Body of pancreas (tissue), 4 donors: ENCODE results near the gene YIF1B. TPM values are rescaled to one million over a fixed set of nuclear protein-coding genes. Genes with fewer than 3 reads are reported as not detected.
"Not testable (repeated sequence)": the region's sequence is repeated elsewhere in the genome, so short reads cannot be mapped to it uniquely, and the experiment has no call there.

Experiments used
- ATAC-seq: fragments of 150-250 bp; one replicate; pipeline ENCODE4 v1.9.1; 2016
- DNase-seq, 4 donors: peaks; one replicate each; pipeline ENCODE4 v3.0.0-alpha.2; 2019
- H3K27ac ChIP-seq, 4 donors: fragments of 200-600 bp; sonication (generic); 1 replicate in 3 of 4; 2 replicates in 1 of 4; pipeline versions ENCODE4 v1.5.1 to v1.6.1; 2016 to 2019; ENCODE audit warnings: mild to moderate bottlenecking in 1 of 4, mixed read lengths in 1 of 4, moderate library complexity in 1 of 4
- H3K27me3 ChIP-seq, 2 donors: fragments of 200-600 bp; sonication (generic); one replicate each; pipeline ENCODE4 v1.6.0; 2016; ENCODE audit warnings: mild to moderate bottlenecking in 1 of 2
- H3K36me3 ChIP-seq, 2 donors: fragments of 200-600 bp; sonication (generic); replicated peaks in 1 of 2; 2 replicates each; pipeline ENCODE4 v1.5.1; 2016; ENCODE audit warnings: low read depth in 2 of 2; ENCODE audit not compliant: insufficient read depth in 1 of 2
- H3K4me1 ChIP-seq: fragments of 200-600 bp; sonication (generic); one replicate; pipeline ENCODE4 v1.6.0; 2016
- H3K4me3 ChIP-seq, 2 donors: fragments of 200-600 bp; sonication (generic); 1 replicate in 1 of 2; 2 replicates in 1 of 2; pipeline ENCODE4 v1.5.1; 2016 to 2019
- H3K9me3 ChIP-seq, 3 donors: fragments of 200-600 bp; sonication (generic); 1 replicate in 2 of 3; 2 replicates in 1 of 3; pipeline ENCODE4 v1.5.1; 2016
- CTCF ChIP-seq, 7 experiments: fragments of 450-650 bp in 4 of 7; fragments of 200-600 bp in 3 of 7; sonication (generic) in 3 of 7; IDR thresholded peaks; one replicate each; pipeline ENCODE4 v1.5.1; 2016 to 2019; ENCODE audit warnings: antibody characterized with exemption in 7 of 7
- POLR2A ChIP-seq, 3 donors: fragments of 450-650 bp; IDR thresholded peaks; one replicate each; pipeline ENCODE4 v1.6.1; 2016; ENCODE audit warnings: antibody characterized with exemption in 3 of 3, mild to moderate bottlenecking in 2 of 3
- WGBS, 2 donors: methylation state at CpG; one replicate each; pipeline ENCODE4 v1.1.5; 2017; 5-methylcytosine and 5-hydroxymethylcytosine counted together
- intact Hi-C: fragments of 100-400 bp; cut with DNase I; formaldehyde crosslinking; loops from one replicate; pipeline ENCODE4 v1.15.1; 2023
- total RNA-seq, 2 donors: library from RNA; depleted of rRNA; stranded (reverse); fragments of >200 nt; gene quantifications; one replicate each; pipeline ENCODE4 v1.1.0, GENCODE V29; 2016

Gene YIF1B
- 10 to 100 TPM in 1 of 2 donors, 1 to 10 TPM in 1; 8.2 to 22.3 TPM for total RNA-seq

DNA sequence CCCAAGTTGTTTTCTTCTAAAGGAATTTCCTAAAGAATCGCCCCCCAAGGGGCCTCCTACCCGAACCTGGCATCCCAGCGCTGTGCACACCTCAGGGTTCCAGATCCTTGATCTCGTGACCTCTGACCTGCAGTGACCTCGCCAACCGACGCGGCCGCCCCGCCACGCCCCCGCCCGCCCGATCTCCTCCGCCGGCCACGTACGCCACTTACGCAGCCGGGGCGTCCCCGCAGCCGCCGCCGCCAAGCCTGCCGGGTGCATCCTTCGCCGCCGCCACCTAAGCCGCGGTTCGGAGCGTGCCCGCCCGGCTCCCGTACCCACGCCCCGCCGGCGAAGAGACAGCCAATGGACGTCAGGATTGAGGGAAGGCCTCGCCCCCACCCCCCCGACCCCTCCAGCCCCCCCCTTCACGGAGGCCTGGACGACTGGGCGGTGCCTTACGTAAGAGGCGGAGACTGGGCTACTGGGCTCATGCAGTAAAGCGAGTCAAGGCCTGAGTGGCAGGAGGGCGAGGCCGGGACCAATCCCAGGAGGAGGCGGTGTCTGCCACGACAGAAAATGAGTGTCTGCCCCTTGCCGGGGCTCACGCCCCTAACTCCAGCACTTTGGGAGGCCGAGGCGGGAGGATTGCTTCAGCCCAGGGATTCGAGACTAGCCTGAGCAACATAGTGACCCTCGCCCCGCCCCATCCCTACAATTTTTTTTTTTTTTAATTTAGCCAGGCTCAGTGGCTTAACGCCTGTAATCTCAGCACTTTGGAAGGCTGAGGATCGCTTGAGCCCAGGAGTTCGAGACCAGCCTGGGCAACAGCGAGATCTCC, at the start of gene YIF1B:
TSS of gene YIF1B (minus strand) at position 291 of the 820 bp plus-strand sequence. CDS start at position 261, 30 bp downstream.
- 0 to 1% methylated on average over 23 to 60 of the region's 64 CpGs for WGBS, 2 donors
- Histone ChIP-seq H3K9me3 (no peaks in the 10 kb centered on the region), H3K4me1 (peaks cover 28% of the 10 kb centered on the region), H3K27ac (peak within 1 kb of the TSS; percentile 50 to 91 (median 78)), H3K36me3 (no peaks in the 10 kb centered on the region), H3K27me3 (no peaks in the 10 kb centered on the region), H3K4me3 (peak within 1 kb of the TSS; percentile 23 to 41)
- intact Hi-C loops, result no loop called here
- TF ChIP-seq CTCF (IDR thresholded peaks at IDR 0.05) (no peak), POLR2A (IDR thresholded peaks at IDR 0.05) (peak in 2 of 3 donors; percentile 42 to 44)
- peak; percentile 96 to 98 (median 98) for DNase-seq
- ATAC-seq, result peak; percentile 93

DNA sequence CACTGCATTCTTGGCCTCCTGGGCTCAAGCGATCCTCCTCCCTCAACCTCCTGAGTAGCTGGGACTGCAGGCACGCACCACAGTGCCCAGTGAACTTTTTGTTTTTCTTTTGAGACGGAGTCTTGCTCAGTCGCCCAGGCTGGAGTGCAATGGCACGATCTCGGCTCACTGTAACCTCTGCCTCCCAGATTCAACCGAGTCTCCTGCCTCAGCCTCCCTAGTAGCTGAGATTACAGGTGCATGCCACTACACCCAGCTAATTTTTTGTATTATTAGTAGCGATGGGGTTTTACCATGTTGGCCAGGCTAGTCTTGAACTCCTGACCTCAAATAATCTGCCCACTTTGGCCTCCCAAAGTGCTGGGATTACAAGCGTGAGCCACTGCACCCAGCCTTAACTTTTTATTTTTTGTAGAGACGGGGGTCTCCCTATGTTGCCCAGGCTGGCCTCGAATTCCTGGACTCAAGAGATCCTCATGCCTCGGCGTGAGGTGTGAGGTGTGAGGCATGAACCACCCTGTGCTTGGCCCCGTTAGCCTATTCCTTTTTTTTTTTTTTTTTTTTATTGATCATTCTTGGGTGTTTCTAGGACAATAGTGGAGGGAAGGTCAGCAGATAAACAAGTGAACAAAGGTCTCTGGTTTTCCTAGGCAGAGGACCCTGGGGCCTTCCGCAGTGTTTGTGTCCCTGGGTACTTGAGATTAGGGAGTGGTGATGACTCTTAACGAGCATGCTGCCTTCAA, 47.4 kb upstream of the YIF1B start:
- DNase-seq, H3K36me3 ChIP-seq, H3K9me3 ChIP-seq, H3K27me3 ChIP-seq, H3K27ac ChIP-seq, intact Hi-C loops, ATAC-seq, H3K4me3 ChIP-seq: not testable (repeated sequence)
- H3K4me1 ChIP-seq, result peaks cover 15% of the 10 kb centered on the region
- 59 to 71% methylated on average over 14 of the region's 16 CpGs for WGBS, 2 donors

DNA sequence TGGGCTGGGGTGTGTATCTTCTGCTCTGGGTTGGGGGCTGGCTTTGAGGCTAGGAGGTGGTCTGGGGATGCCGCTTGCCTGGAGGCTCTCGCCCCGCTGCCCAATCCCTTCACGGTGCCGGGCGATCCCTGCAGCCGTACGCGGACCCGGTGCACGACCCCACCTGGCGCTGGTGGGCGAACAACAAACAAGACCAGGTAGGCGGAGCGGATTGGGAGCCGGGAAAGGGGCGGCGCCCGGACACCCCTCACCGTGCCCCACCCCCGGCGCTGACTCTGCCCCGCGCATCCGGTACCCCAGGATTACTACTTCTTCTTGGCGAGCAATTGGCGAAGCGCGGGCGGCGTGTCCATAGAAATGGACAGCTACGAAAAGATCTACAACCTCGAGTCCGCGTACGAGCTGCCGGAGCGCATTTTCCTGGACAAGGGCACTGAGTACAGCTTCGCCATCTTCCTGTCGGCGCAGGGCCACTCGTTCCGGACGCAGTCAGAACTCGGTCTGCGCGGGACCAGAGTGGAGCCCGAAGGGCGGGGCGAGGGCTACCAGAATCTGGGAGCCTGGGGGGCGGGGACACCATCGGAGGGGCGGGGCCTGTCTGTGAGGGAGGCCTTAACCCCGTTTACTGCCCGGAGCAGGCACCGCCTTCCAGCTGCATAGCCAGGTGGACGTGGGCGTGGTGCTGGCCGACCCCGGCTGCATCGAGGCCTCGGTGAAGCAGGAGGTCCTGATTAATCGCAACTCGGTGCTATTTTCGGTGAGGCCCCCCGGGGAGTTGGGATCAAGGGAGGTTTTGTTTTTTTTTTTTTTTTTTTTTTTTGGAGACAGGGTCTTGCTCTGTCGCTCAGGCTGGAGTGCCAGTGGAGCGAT, 46.6 kb upstream of the YIF1B start:
- Histone ChIP-seq H3K36me3 (no peaks in the 10 kb centered on the region), H3K27me3 (peaks cover 0 to 5% of the 10 kb centered on the region in 2 donors), H3K9me3 (no peaks in the 10 kb centered on the region), H3K4me1 (peaks cover 15% of the 10 kb centered on the region), H3K4me3 (peak overlapping the region; percentile 28 to 57), H3K27ac (peak overlapping the region in 2 of 4 donors; percentile 22 to 64)
- peak; percentile 73 to 85 (median 82) for DNase-seq
- intact Hi-C loops, result no loop called here
- no peak for TF ChIP-seq CTCF (IDR thresholded peaks at IDR 0.05)
- peak in 1 of 3 donors; percentile 14 for TF ChIP-seq POLR2A (IDR thresholded peaks at IDR 0.05)
- WGBS, 2 donors, result 2 to 5% methylated on average over 14 to 61 of the region's 68 CpGs
- ATAC-seq, result peak; percentile 64

DNA sequence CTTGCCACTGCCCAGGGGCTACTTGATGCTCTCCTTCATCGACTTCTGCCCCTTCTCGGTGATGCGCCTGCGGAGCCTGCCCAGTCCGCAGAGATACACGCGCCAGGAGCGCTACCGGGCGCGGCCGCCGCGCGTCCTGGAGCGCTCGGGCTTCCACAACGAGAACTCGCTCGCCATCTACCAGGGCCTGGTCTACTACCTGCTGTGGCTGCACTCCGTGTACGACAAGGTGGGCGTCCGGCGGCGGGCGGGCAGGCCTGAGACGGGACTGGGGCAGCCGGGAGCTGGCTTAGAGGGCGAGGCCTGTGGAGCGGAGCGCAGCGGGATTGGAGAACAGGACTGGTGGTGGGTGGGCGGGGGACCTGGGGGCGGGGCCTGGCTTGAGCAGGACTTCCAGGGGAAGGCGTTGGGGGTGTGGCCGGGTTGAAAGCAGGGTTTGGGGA, 45.9 kb upstream of the YIF1B start:
- Histone ChIP-seq H3K4me1 (peaks cover 15% of the 10 kb centered on the region), H3K4me3 (peak overlapping the region; percentile 28 to 57), H3K36me3 (no peaks in the 10 kb centered on the region), H3K27me3 (peaks cover 0 to 5% of the 10 kb centered on the region in 2 donors), H3K9me3 (no peaks in the 10 kb centered on the region), H3K27ac (peak overlapping the region in 1 of 4 donors; percentile 64)
- ATAC-seq, result peak; percentile 88
- peak; percentile 60 to 83 (median 78) for DNase-seq
- no peak for TF ChIP-seq POLR2A (IDR thresholded peaks at IDR 0.05)
- TF ChIP-seq CTCF (IDR thresholded peaks at IDR 0.05), result peak in 6 of 7 experiments; percentile 11 to 56 (median 26)
- WGBS, 2 donors, result 0% methylated on average over 5 to 33 of the region's 37 CpGs
- intact Hi-C loops, result no loop called here
